Activated B cell treated with CpG ODN at 0.5 μM for 24 hours (primary cell): ENCODE results near the gene TBCB. TPM values are rescaled to one million over a fixed set of nuclear protein-coding genes. Genes with fewer than 3 reads are reported as not detected.

Experiments
- ATAC-seq: fragments of 200-7000 bp; cut with Tn5 transposase; one replicate; pipeline ENCODE4 v1.10.0; 2021; ENCODE audit warnings: low read depth, mild to moderate bottlenecking, moderate library complexity
- CTCF ChIA-PET: fragments of 350-600 bp; sonication (Branson Sonifier 250); formaldehyde crosslinking; loops from one replicate; lab custom pipeline; 2021; ENCODE audit warnings: antibody characterized with exemption; lab: Charles Lee
- POLR2A ChIA-PET: fragments of 350-600 bp; sonication (Branson Sonifier 250); formaldehyde crosslinking; loops from one replicate; lab custom pipeline; 2021; ENCODE audit warnings: antibody characterized with exemption; lab: Charles Lee
- DNase-seq: peaks from one replicate; pipeline ENCODE4 v3.0.0; 2022
- H3K27ac Mint-ChIP-seq: one replicate; pipeline ENCODE4 v1.8.0; 2020; ENCODE audit warnings: mixed read lengths
- H3K27me3 Mint-ChIP-seq: one replicate; pipeline ENCODE4 v1.8.0; 2021; ENCODE audit warnings: mixed read lengths
- H3K36me3 Mint-ChIP-seq: one replicate; pipeline ENCODE4 v1.8.0; 2021; ENCODE audit warnings: low read depth, mixed read lengths
- H3K4me1 Mint-ChIP-seq: one replicate; pipeline ENCODE4 v1.8.0; 2021; ENCODE audit warnings: mixed read lengths
- H3K4me3 Mint-ChIP-seq: one replicate; pipeline ENCODE4 v1.8.0; 2020; ENCODE audit warnings: mild to moderate bottlenecking, mixed read lengths
- H3K9me3 Mint-ChIP-seq: one replicate; pipeline ENCODE4 v1.8.0; 2020; ENCODE audit warnings: mixed read lengths
- intact Hi-C: fragments of 100-400 bp; cut with micrococcal nuclease; formaldehyde crosslinking; loops from one replicate; pipeline ENCODE4 v1.15.1; 2024
- total RNA-seq: library from RNA; stranded (reverse); gene quantifications from 2 replicates; pipeline ENCODE4 v1.2.3, GENCODE V29; 2022
- TF ChIP-seq, protein P1 (sequence below): fragments of 200-600 bp; IDR thresholded peaks from one replicate; pipeline ENCODE4 v1.8.0; 2022; ENCODE audit warnings: antibody characterized with exemption, mild to moderate bottlenecking

The TBCB gene
- total RNA-seq, 1 donor from 2014 or later = 144 TPM

DNA sequence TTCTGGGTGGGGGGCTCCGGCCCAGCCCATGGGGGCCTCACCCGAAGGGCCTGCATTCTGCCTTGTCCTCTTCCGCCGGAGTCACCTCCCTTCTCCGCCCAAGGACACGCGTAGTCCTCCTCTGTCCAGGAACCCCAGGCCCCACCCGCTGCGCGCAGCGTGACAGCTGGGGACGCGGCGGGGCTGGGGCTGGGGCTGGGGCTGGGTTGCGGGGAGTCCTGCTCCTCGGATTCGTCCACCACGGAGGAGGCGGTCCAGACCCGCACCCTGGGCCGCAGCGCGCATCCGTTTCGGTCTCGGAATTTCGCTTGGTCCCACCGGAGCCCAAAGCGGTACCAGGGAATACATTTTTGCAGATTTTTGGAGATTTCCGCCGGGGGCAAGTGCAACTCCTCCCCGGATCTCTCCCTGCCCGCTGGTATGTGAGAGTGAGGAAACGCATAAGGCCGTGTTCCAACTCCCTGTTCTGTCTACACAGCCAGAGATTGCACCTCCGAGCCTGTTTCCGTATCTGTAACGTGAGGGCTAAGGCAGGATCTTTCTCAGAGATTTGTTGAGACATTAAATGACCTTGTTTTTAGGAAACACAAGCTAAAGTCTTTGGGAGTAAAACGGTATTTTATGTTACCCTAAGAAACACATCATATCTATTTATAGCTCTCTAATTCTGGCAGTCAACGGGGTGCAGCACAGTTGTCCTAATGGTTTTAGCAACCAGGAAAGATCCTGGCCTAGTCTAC, 37.3 kb downstream of the TBCB start, which contains the start of gene COX7A1:
COX7A1 (minus strand) TSS at position 96 of the 740 bp plus-strand sequence; CDS start at position 56, 40 bp downstream.
- Mint-ChIP-seq H3K27ac (no peak within 1 kb of the TSS), H3K9me3 (no peaks in the 10 kb centered on the region), H3K36me3 (peaks cover 42% of the 10 kb centered on the region), H3K4me3 (no peak within 1 kb of the TSS), H3K27me3 (no peaks in the 10 kb centered on the region), H3K4me1 (no peaks in the 10 kb centered on the region)
- ATAC-seq (no peak), DNase-seq (no peak)
- TF ChIP-seq, protein P1, sequence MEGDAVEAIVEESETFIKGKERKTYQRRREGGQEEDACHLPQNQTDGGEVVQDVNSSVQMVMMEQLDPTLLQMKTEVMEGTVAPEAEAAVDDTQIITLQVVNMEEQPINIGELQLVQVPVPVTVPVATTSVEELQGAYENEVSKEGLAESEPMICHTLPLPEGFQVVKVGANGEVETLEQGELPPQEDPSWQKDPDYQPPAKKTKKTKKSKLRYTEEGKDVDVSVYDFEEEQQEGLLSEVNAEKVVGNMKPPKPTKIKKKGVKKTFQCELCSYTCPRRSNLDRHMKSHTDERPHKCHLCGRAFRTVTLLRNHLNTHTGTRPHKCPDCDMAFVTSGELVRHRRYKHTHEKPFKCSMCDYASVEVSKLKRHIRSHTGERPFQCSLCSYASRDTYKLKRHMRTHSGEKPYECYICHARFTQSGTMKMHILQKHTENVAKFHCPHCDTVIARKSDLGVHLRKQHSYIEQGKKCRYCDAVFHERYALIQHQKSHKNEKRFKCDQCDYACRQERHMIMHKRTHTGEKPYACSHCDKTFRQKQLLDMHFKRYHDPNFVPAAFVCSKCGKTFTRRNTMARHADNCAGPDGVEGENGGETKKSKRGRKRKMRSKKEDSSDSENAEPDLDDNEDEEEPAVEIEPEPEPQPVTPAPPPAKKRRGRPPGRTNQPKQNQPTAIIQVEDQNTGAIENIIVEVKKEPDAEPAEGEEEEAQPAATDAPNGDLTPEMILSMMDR = no peak
- intact Hi-C loops = no loop called here
- POLR2A ChIA-PET = interaction anchor here (0.6 kb wide), 1 partner anchor 320 kb away, joined by 5 read pairs; no protein-coding TSS in a partner anchor
- CTCF ChIA-PET = interaction anchor here (0.8 to 1.1 kb wide), 2 partner anchors 17 to 25 kb away, joined by 3 read pairs; no protein-coding TSS in a partner anchor

DNA sequence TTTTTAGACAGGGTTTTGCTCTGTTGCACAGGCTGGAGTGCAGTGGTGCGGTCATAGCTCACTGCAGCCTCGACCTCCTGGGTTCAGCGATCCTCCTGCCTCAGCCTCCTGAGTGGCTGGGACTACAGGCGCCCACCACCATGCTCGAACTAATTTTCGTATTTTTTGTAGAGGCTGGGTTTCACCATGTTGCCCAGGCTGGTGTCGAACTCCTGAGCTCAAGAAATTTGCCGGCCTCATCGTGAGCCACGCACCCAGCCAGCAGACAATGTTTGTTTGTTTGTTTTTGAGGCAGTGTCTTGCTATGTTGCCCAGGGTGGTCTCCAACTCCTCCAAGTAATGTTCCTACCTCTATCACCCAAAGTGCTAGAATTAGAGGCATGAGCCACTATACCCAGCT, 37.9 kb downstream of the TBCB start:
- Mint-ChIP-seq H3K27me3 (no peaks in the 10 kb centered on the region), H3K4me1 (no peaks in the 10 kb centered on the region), H3K27ac (no peak overlapping the region), H3K36me3 (peaks cover 37% of the 10 kb centered on the region), H3K4me3 (no peak overlapping the region), H3K9me3 (no peaks in the 10 kb centered on the region)
- ChIA-PET CTCF (interaction anchor here (0.8 to 1.1 kb wide), 2 partner anchors 16 to 25 kb away, joined by 3 read pairs; no protein-coding TSS in a partner anchor), POLR2A (interaction anchor here (0.6 kb wide), 1 partner anchor 321 kb away, joined by 5 read pairs; no protein-coding TSS in a partner anchor)
- TF ChIP-seq, protein P1 = no peak
- no peak for ATAC-seq
- no peak for DNase-seq
- intact Hi-C loops = no loop called here

DNA sequence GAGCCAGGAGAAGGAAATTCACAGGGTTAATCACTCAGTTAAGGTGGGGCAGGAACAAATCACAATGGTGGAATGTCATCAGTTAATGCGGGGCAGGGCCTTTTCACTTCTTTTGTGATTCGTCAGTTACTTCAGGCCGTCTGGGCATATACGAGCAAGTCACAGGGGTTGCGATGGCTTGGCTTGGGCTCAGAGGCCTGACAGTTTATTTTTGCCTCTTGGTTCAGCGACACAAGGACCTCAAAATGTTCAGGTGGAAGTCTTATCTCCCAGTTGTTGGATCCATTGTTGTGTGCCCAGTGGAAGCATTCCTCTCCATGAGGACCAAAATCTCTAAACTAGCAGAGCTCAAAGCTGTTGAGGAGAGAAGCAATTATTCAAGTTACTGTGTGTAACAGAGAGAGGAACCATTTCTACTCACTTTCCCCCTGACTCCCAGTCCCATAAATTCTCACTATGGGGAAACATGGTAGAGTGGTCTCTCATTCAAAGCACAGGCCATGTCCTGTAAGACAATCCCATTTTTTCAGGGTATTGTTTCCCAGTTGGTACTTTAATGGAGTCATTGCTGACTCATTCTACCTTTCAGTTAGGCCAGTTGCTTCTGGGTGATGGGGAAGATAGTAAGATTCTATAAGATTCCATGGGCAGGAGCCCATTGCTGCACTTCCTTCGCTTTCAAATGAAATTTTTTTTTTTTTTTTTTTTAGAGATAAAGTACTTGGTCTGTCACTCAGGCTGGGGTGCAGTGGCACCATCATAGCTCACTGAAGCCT, 45.7 kb downstream of the TBCB start:
- peaks cover 9% of the 10 kb centered on the region for H3K36me3 Mint-ChIP-seq
- H3K9me3 Mint-ChIP-seq = no peaks in the 10 kb centered on the region
- TF ChIP-seq, protein P1 = no peak
- no peaks in the 10 kb centered on the region for H3K27me3 Mint-ChIP-seq
- ATAC-seq = no peak
- CTCF ChIA-PET = no interaction called here
- no peaks in the 10 kb centered on the region for H3K4me1 Mint-ChIP-seq
- POLR2A ChIA-PET = no interaction called here
- intact Hi-C loops = no loop called here
- DNase-seq = no peak
- H3K4me3 Mint-ChIP-seq = no peak overlapping the region
- H3K27ac Mint-ChIP-seq = no peak overlapping the region

DNA sequence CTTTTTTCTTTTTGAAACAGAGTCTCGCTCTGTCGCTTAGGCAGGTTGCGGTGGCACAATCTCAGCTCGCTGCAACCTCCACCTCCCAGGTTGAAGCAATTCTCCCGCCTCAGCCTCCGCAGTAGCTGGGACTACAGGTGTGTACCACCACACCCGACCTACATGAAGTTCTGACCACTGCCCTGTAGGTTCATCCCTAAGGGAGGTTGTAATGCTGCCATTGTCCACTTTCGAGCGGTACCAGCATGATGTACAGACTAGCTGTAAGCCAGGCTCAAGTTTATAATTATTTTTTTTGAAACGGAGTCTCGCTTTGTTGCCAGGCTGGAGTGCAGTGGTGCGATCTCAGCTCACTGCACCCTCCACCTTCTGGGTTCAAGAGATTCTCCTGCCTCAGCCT, 48.5 kb downstream of the TBCB start:
- Mint-ChIP-seq H3K27ac (no peak overlapping the region), H3K27me3 (no peaks in the 10 kb centered on the region), H3K36me3 (peaks cover 6% of the 10 kb centered on the region), H3K4me3 (no peak overlapping the region), H3K9me3 (no peaks in the 10 kb centered on the region), H3K4me1 (no peaks in the 10 kb centered on the region)
- TF ChIP-seq, protein P1 = no peak
- POLR2A ChIA-PET = no interaction called here
- DNase-seq (no peak), ATAC-seq (no peak)
- intact Hi-C loops = no loop called here
- CTCF ChIA-PET = interaction anchor here (1.3 kb wide), 1 partner anchor 36 kb away, joined by 3 read pairs; no protein-coding TSS in a partner anchor
